ENCODE data around the gene AGBL3.

AGBL3 gene

GRCh38 chr7:134992626-134993179, 6.4 kb downstream of the AGBL3 start:
- TF ChIP-seq CTCF (IDR thresholded peaks at IDR 0.05) = no peak
- DNase-seq (ENCODE audit: low spot score) = no peak
- Histone ChIP-seq H3K4me3 (no peak overlapping the region), H3K27ac (peak overlapping the region; percentile 66 to 81)

DNA sequence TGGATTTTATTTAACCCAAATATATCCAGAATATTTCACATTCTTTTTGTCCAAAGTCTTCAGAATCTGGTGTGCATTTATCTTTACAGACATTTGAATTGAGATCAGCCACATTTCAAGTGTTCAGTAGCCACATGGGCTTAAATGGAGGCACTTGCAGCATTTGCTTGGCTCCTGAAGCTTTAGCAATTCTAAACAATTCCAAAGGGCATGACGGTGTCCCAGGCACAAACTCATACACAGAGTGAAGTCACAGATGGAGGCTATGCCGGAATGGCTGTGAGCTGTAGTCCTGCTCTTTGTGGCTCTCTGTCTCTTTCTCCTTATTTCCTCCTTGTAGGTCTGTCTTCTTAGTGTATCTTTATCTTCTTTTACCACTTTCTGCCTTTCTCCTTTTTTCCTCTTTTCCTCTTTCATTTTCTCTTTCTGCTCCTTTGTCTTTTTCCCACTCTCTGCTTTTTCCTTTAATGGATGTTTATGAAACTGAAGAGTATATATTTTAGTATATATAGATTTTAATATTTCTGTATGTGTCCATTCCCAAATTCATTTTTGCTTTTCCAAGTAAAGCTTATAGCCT, 7.7 kb downstream of the AGBL3 start:
- no peak for TF ChIP-seq CTCF (IDR thresholded peaks at IDR 0.05)
- DNase-seq (ENCODE audit: low spot score) = no peak
- no peak overlapping the region for H3K4me3 ChIP-seq
- peak overlapping the region; percentile 42 to 66 for H3K27ac ChIP-seq

DNA sequence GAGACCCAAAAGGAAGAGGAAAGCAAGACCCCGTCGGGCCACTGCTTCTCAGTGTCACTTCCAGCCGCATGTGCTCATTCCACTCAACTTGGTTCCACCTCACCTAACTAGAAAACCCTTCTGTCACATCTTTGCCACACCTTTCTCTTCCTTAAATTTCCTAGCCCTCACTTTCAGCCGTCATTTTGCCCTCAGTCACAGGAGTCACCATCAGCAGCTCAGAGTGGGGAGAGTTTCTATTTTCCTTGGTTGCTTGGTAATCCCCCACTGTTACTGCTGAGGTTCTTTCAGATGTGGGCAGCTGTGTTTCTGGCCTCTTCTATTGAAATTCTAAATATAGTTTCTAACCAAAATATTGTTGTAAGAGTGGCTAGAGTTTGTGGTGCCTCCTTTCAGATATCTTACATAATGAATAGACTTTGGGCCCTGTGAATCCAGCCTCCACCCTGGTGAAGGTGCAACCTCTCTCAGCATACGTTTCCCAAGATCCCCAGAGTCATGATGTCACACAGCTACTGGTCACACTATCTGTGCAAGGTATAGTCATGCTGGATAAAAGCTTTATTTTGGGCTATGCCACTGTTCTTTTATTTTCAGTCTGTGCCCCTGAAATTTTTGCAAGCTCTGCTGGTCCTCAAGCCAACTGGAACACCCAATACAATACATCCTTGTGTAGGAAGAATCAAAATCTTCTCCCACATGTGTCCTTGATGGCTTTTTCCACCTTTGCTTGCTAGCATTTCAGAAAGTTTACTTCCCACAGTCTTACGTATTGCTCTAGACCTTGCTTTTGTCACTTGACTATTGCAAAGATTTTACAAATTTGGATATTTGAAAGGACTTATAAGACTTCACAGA, 9.2 kb downstream of the AGBL3 start:
- H3K4me3 ChIP-seq = no peak overlapping the region
- peak overlapping the region; percentile 68 to 87 for H3K27ac ChIP-seq
- no peak for DNase-seq (ENCODE audit: low spot score)
- TF ChIP-seq CTCF (IDR thresholded peaks at IDR 0.05) = no peak

- Histone ChIP-seq H3K27ac (peak overlapping the region; percentile 21 to 87), H3K4me3 (no peak overlapping the region)
- DNase-seq (ENCODE audit: low spot score) = no peak
- TF ChIP-seq CTCF (IDR thresholded peaks at IDR 0.05) = no peak
Observed at GRCh38 chr7:134996097-134996550, 9.8 kb downstream of the AGBL3 start.

GRCh38 chr7:134997214-134997885, 11.0 kb downstream of the AGBL3 start:
- no peak for TF ChIP-seq CTCF (IDR thresholded peaks at IDR 0.05)
- peak overlapping the region in 1 of 2 donors; percentile 45 for H3K27ac ChIP-seq
- H3K4me3 ChIP-seq = no peak overlapping the region
- DNase-seq (ENCODE audit: low spot score) = no peak

DNA sequence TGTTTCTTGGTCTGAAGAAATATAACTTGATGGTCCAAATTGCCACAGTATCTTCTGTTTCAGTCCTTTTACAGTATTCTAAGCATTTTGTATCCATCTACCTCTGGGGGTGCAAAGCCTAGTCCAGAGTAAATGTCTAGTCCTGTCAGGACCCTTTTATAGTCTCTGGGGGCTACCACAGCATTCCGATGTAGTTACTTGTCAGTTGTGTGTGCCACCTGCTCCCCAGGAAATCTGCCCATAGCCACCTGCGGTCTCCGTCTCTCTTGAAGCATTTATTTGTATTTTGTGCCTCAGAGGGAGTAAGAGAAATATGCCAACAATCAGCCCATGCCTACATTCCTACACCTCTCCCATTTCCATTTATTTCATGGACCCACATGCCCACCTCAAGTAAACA, 12.8 kb downstream of the AGBL3 start:
- DNase-seq (ENCODE audit: low spot score) = no peak
- TF ChIP-seq CTCF (IDR thresholded peaks at IDR 0.05) = no peak
- H3K4me3 ChIP-seq = no peak overlapping the region
- H3K27ac ChIP-seq = no peak overlapping the region

All from coronary artery (tissue), 2 donors.